HUES48 (cell line): ENCODE results near the gene PSMG4.

ENCODE experiments used
- H3K27ac ChIP-seq: one replicate; pipeline ENCODE4 v1.7.0; 2013; ENCODE audit warnings: low read depth, low read length, inconsistent platforms
- H3K27me3 ChIP-seq: 2 replicates; pipeline ENCODE4 v1.6.1; 2013; ENCODE audit warnings: mild to moderate bottlenecking, low read length; ENCODE audit not compliant: control insufficient read depth, insufficient read depth
- H3K36me3 ChIP-seq: 2 replicates; pipeline ENCODE4 v1.6.1; 2013; ENCODE audit warnings: low read length; ENCODE audit not compliant: control insufficient read depth, insufficient read depth
- H3K4me1 ChIP-seq: 2 replicates; pipeline ENCODE4 v1.6.1; 2013; ENCODE audit warnings: mild to moderate bottlenecking, low read length; ENCODE audit not compliant: control insufficient read depth, insufficient read depth
- H3K4me3 ChIP-seq: 2 replicates; pipeline ENCODE4 v1.5.1; 2013; ENCODE audit warnings: mild to moderate bottlenecking, low read depth, low read length
- H3K9ac ChIP-seq: 2 replicates; pipeline ENCODE4 v1.6.1; 2013; ENCODE audit warnings: mild to moderate bottlenecking, low read depth, low read length, moderate library complexity
- H3K9me3 ChIP-seq: 2 replicates; pipeline ENCODE4 v1.6.1; 2013; ENCODE audit warnings: low read length; ENCODE audit not compliant: control insufficient read depth, insufficient read depth

PSMG4 gene

GRCh38 chr6:3252861-3253596 is 5.7 kb upstream of the PSMG4 start:
- Histone ChIP-seq H3K27ac (no peak overlapping the region), H3K9ac (no peak overlapping the region), H3K4me3 (no peak overlapping the region), H3K36me3 (no peaks in the 10 kb centered on the region), H3K4me1 (peaks cover 9% of the 10 kb centered on the region), H3K9me3 (no peaks in the 10 kb centered on the region), H3K27me3 (peaks cover 3% of the 10 kb centered on the region; the same call in 1 of the 2 replicates)

DNA sequence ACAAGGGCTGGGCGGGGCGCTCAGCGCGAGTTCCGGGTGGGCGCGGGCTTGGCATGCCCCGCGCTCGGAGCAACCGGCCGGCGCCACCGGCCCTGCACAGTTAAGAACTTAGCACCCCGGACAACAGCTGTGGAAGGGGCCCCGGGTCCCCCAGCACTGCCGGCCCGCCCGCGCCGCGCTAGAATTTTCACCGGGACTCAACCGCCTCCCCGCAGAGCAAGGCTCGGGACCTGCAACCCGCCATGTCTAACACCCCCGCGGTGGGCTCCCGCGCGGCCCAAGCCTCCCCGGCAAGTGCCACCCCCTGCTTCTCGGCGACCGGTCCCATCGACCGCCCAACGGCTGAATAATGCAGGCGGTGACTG is 5.2 kb upstream of the PSMG4 start:
- Histone ChIP-seq H3K9me3 (no peaks in the 10 kb centered on the region), H3K4me3 (no peak overlapping the region), H3K9ac (no peak overlapping the region), H3K4me1 (peaks cover 6% of the 10 kb centered on the region), H3K27ac (no peak overlapping the region), H3K36me3 (no peaks in the 10 kb centered on the region), H3K27me3 (peaks cover 3% of the 10 kb centered on the region; the same call in 1 of the 2 replicates)

DNA sequence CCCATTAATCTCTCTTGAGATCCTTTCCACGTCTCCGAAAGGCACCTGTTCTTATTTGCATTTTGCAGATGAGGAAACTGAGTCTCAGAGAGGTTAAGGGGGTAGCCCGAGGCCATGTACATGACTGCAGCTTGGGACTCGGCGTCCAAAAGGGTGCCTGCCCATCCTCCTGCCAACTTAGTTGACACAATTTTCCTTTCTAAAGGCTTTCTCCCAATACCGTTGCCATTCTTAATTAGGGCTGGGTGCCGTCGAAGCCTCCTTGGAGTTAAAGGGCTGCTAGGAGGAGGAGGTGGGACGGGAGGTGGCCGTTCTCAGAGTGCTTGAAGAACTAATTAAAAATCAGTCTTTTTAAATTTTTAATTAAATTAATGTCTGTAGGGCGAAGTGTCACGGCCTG is 546 bp upstream of the PSMG4 start:
- H3K9me3 ChIP-seq = no peaks in the 10 kb centered on the region
- H3K9ac ChIP-seq = no peak overlapping the region
- H3K27ac ChIP-seq = no peak overlapping the region
- peak overlapping the region; percentile 99 for H3K4me3 ChIP-seq
- peaks cover 15% of the 10 kb centered on the region; the same call in 1 of the 2 replicates for H3K36me3 ChIP-seq
- H3K4me1 ChIP-seq = peaks cover 7% of the 10 kb centered on the region
- no peaks in the 10 kb centered on the region for H3K27me3 ChIP-seq

- peak overlapping the region; percentile 80 for H3K9ac ChIP-seq
- H3K27me3 ChIP-seq = no peaks in the 10 kb centered on the region
- H3K9me3 ChIP-seq = no peaks in the 10 kb centered on the region
- H3K4me3 ChIP-seq = peak overlapping the region; percentile 99
- peaks cover 28% of the 10 kb centered on the region for H3K36me3 ChIP-seq
- H3K27ac ChIP-seq = peak overlapping the region; percentile 67
- peaks cover 7% of the 10 kb centered on the region for H3K4me1 ChIP-seq
Observed at GRCh38 chr6:3259491-3259958, 778 bp downstream of the PSMG4 start.

DNA sequence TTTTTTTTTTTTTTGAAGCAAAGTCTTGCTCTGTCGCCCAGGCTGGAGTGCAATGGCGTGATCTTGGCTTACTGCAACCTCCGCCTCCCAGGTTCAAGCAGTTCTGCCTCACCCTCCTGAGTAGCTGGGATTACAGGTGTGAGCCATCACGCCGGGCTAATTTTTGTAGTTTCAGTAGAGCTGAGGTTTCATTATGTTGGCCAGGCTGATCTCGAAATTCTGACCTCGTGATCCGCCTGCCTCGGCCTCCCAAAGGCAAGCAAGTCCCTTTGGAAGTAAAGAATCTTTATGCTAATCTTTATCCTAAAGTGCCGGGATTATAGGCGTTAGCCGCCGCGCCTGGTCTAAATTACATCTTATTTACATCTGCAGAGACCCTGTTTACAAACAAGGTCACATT is 1.5 kb downstream of the PSMG4 start:
- Histone ChIP-seq H3K27ac (no peak overlapping the region), H3K36me3 (peaks cover 36% of the 10 kb centered on the region), H3K9ac (no peak overlapping the region), H3K9me3 (no peaks in the 10 kb centered on the region), H3K27me3 (no peaks in the 10 kb centered on the region), H3K4me3 (peak overlapping the region; percentile 31; the same call in 1 of the 2 replicates), H3K4me1 (peaks cover 7% of the 10 kb centered on the region)

GRCh38 chr6:3260772-3261517 is 2.2 kb downstream of the PSMG4 start:
- no peaks in the 10 kb centered on the region for H3K27me3 ChIP-seq
- H3K36me3 ChIP-seq = peaks cover 42% of the 10 kb centered on the region
- no peak overlapping the region for H3K9ac ChIP-seq
- H3K4me1 ChIP-seq = peaks cover 7% of the 10 kb centered on the region
- H3K27ac ChIP-seq = no peak overlapping the region
- H3K4me3 ChIP-seq = 0 out of 2 replicates have a peak overlapping the region, but pooled peaks have one; percentile 31
- no peaks in the 10 kb centered on the region for H3K9me3 ChIP-seq

- peaks cover 47% of the 10 kb centered on the region for H3K36me3 ChIP-seq
- H3K4me3 ChIP-seq = no peak overlapping the region
- no peaks in the 10 kb centered on the region for H3K27me3 ChIP-seq
- H3K4me1 ChIP-seq = peaks cover 7% of the 10 kb centered on the region
- no peak overlapping the region for H3K27ac ChIP-seq
- H3K9ac ChIP-seq = no peak overlapping the region
- H3K9me3 ChIP-seq = no peaks in the 10 kb centered on the region
Observed at GRCh38 chr6:3261518-3261820, 2.7 kb downstream of the PSMG4 start.

DNA sequence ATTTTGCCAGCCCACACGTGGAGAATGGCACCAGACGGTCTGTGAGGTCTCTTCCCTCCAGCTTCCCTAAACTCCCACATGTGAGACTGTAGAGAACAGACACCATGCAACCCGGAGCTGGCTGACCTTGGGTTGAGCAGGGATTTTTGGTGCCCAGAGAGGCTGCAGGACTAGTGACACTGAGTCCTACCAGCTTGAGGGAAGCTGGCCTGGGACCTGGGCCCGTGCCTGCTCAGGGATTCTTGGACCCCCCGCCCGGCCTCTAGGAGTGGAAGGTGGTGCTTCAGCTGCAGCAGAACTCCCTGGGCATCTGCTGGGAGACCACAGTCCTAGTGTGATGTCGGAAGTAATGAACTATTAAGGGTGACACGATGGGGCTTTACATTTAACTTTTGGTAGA is 3.2 kb downstream of the PSMG4 start:
- H3K9me3 ChIP-seq = no peaks in the 10 kb centered on the region
- H3K36me3 ChIP-seq = peaks cover 48% of the 10 kb centered on the region
- H3K4me1 ChIP-seq = peaks cover 7% of the 10 kb centered on the region
- H3K4me3 ChIP-seq = no peak overlapping the region
- no peak overlapping the region for H3K9ac ChIP-seq
- no peak overlapping the region for H3K27ac ChIP-seq
- H3K27me3 ChIP-seq = no peaks in the 10 kb centered on the region

DNA sequence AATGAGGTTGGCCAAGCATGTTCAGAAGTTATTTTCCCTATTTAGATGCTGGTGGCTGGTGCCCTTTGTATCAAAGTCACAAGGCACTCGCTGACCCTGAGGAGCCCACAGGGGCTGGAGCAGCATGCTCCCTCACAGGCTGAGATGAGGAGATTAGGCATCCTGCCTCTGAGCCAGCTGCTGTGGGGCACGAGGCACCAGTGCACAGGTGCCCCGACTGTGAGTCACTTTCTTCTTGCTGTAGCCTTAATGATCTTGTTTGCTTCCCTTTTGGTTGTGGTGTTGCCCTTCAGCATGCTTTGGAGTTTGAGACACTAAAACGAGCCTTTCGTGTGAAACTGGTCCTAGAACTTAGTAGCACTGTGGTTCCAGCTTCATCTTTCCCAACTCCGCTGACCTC is 4.3 kb downstream of the PSMG4 start:
- H3K9ac ChIP-seq = no peak overlapping the region
- H3K27me3 ChIP-seq = no peaks in the 10 kb centered on the region
- H3K4me3 ChIP-seq = no peak overlapping the region
- no peak overlapping the region for H3K27ac ChIP-seq
- H3K9me3 ChIP-seq = no peaks in the 10 kb centered on the region
- H3K36me3 ChIP-seq = peaks cover 58% of the 10 kb centered on the region
- peaks cover 7% of the 10 kb centered on the region for H3K4me1 ChIP-seq

GRCh38 chr6:3264356-3264755 is 5.6 kb downstream of the PSMG4 start:
- Histone ChIP-seq H3K9me3 (no peaks in the 10 kb centered on the region), H3K36me3 (peaks cover 68% of the 10 kb centered on the region)

GRCh38 chr6:3265671-3266070 is 6.9 kb downstream of the PSMG4 start:
- no peak overlapping the region for H3K9ac ChIP-seq
- H3K9me3 ChIP-seq = no peaks in the 10 kb centered on the region
- H3K4me3 ChIP-seq = no peak overlapping the region
- peaks cover 81% of the 10 kb centered on the region for H3K36me3 ChIP-seq
- H3K27me3 ChIP-seq = no peaks in the 10 kb centered on the region
- H3K4me1 ChIP-seq = peaks cover 3% of the 10 kb centered on the region
- H3K27ac ChIP-seq = no peak overlapping the region

More at GRCh38 chr6:3264356-3264755, 5.6 kb downstream of the PSMG4 start:
- no peak overlapping the region for H3K27ac ChIP-seq
- no peak overlapping the region for H3K4me3 ChIP-seq
- peaks cover 7% of the 10 kb centered on the region for H3K4me1 ChIP-seq
- H3K27me3 ChIP-seq = no peaks in the 10 kb centered on the region
- no peak overlapping the region for H3K9ac ChIP-seq
